OCI-LY1 (cell line): ENCODE measurements around the gene ZNF462.

Source experiments
- EZH2 ChIP-seq: fragments of 200-600 bp; sonication (generic), shearing (Covaris generic); IDR thresholded peaks from 2 replicates; pipeline ENCODE4 v1.8.0; 2017; ENCODE audit warnings: borderline replicate concordance, mixed run types, mild to moderate bottlenecking, antibody characterized with exemption, low read length, moderate library complexity, mixed read lengths
- TF ChIP-seq, protein P1 (sequence below): fragments of 200-600 bp; sonication (generic), shearing (Covaris generic); IDR thresholded peaks from 2 replicates; pipeline ENCODE4 v1.5.1; 2017; ENCODE audit warnings: mild to moderate bottlenecking, antibody characterized with exemption, low read length, moderate library complexity, mixed read lengths

DNA sequence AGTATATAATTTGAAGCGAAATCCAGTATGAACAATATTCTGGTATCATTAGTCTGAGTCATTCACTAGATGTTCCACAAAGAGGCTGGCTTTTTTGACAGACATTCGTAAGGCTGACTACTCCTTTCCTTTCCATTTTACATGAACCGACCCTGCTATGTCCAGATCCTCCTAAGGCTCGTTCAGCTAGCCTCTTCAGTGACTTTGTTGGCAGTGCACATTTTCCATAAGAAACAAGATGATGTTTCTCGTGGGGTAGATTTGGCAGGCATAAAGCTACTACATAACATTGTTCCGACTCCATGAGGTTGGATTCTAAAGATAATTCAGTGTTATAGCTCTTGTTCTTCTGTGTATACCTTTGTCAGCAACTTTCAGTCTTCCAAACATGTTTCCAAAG is 49.0 kb downstream of the ZNF462 start:
- TF ChIP-seq EZH2 = no peak
- TF ChIP-seq, protein P1, sequence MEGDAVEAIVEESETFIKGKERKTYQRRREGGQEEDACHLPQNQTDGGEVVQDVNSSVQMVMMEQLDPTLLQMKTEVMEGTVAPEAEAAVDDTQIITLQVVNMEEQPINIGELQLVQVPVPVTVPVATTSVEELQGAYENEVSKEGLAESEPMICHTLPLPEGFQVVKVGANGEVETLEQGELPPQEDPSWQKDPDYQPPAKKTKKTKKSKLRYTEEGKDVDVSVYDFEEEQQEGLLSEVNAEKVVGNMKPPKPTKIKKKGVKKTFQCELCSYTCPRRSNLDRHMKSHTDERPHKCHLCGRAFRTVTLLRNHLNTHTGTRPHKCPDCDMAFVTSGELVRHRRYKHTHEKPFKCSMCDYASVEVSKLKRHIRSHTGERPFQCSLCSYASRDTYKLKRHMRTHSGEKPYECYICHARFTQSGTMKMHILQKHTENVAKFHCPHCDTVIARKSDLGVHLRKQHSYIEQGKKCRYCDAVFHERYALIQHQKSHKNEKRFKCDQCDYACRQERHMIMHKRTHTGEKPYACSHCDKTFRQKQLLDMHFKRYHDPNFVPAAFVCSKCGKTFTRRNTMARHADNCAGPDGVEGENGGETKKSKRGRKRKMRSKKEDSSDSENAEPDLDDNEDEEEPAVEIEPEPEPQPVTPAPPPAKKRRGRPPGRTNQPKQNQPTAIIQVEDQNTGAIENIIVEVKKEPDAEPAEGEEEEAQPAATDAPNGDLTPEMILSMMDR = no peak
